Left lung (tissue), 10 donors: ENCODE data around the gene C20orf204. TPM values are rescaled to one million over a fixed set of nuclear protein-coding genes. Genes with fewer than 3 reads are reported as not detected.

ENCODE experiments used
- ATAC-seq: fragments of 200-7000 bp; cut with Tn5 transposase; one replicate; pipeline ENCODE4 v1.9.1; 2020; ENCODE audit warnings: moderate library complexity
- DNase-seq, 4 donors: peaks; one replicate each; pipeline ENCODE4 v3.0.0-alpha.2; 2013 to 2020
- H3K27ac ChIP-seq, 2 donors: fragments of 200-600 bp; sonication (generic) in 1 of 2; one replicate each; pipeline versions ENCODE4 v1.5.0 to v1.8.0; 2020 to 2021
- H3K27me3 ChIP-seq, 2 donors: fragments of 200-600 bp; sonication (generic) in 1 of 2; one replicate each; pipeline versions ENCODE4 v1.5.0 to v1.8.0; 2020 to 2021
- H3K36me3 ChIP-seq, 2 donors: fragments of 200-600 bp; sonication (generic) in 1 of 2; one replicate each; pipeline versions ENCODE4 v1.5.0 to v1.8.0; 2020 to 2021
- H3K4me1 ChIP-seq, 2 donors: fragments of 200-600 bp; one replicate each; pipeline ENCODE4 v1.8.0; 2021
- H3K4me3 ChIP-seq, 2 donors: fragments of 200-600 bp; sonication (generic) in 1 of 2; one replicate each; pipeline versions ENCODE4 v1.5.0 to v1.8.0; 2020 to 2021; ENCODE audit warnings: mild to moderate bottlenecking in 1 of 2
- H3K9me3 ChIP-seq, 2 donors: fragments of 200-600 bp; sonication (generic) in 1 of 2; one replicate each; pipeline versions ENCODE4 v1.5.0 to v1.8.0; 2020 to 2021
- CTCF ChIP-seq, 2 donors: fragments of 200-600 bp; sonication (generic) in 1 of 2; IDR thresholded peaks; one replicate each; pipeline versions ENCODE4 v1.5.0 to v1.8.0; 2021; ENCODE audit warnings: antibody characterized with exemption in 2 of 2
- intact Hi-C, 2 donors: fragments of 100-400 bp; cut with DNase I; formaldehyde crosslinking; loops; one replicate each; pipeline versions ENCODE4 v1.11.2 to v1.14.2; 2022
- polyA plus RNA-seq, 6 donors: library from polyadenylated mRNA; unstranded; fragments of 120-200 nt; gene quantifications; one replicate each; pipeline ENCODE4 v1.2.1, GENCODE V29; 2013; ENCODE audit not compliant: insufficient read length in 6 of 6
- total RNA-seq, 2 donors: library from RNA; stranded (reverse); fragmentation: NEBNext Ultra II Directional; extraction: Animal tissue kit (Norgen Biotek cat#: 25700); gene quantifications; one replicate each; pipeline ENCODE4 v1.2.1, GENCODE V29; 2021
- donor health status: DM: no; HTN: yes; CAD: no.
- donor health status: DM: no; HTN: no; CAD: no.

The C20orf204 gene
- total and polyA plus RNA-seq, 8 donors = 0.76 to 1.9 (median 1.2) TPM

GRCh38 chr20:64037199-64037497, 1.2 kb downstream of the C20orf204 start:
- Histone ChIP-seq H3K4me1 (peaks cover 18 to 47% of the 10 kb centered on the region in 2 donors), H3K9me3 (no peaks in the 10 kb centered on the region), H3K4me3 (no peak overlapping the region), H3K36me3 (peaks cover 0 to 35% of the 10 kb centered on the region in 2 donors), H3K27me3 (peaks cover 28 to 64% of the 10 kb centered on the region in 2 donors), H3K27ac (no peak overlapping the region)
- DNase-seq (no peak), ATAC-seq (no peak)
- intact Hi-C loops = no loop called here
- TF ChIP-seq CTCF (IDR thresholded peaks at IDR 0.05) = no peak

GRCh38 chr20:64037498-64038213, 1.7 kb downstream of the C20orf204 start:
- Histone ChIP-seq H3K4me3 (peak overlapping the region in 1 of 2 donors; percentile 53), H3K4me1 (peaks cover 21 to 50% of the 10 kb centered on the region in 2 donors), H3K36me3 (peaks cover 0 to 29% of the 10 kb centered on the region in 2 donors), H3K9me3 (no peaks in the 10 kb centered on the region), H3K27me3 (peaks cover 32 to 69% of the 10 kb centered on the region in 2 donors), H3K27ac (peak overlapping the region in 1 of 2 donors; percentile 76)
- DNase-seq (no peak), ATAC-seq (no peak)
- intact Hi-C loops = no loop called here
- TF ChIP-seq CTCF (IDR thresholded peaks at IDR 0.05) = no peak

GRCh38 chr20:64038224-64038564, 2.2 kb downstream of the C20orf204 start:
- H3K27me3 ChIP-seq = peaks cover 32 to 73% of the 10 kb centered on the region in 2 donors
- DNase-seq = no peak

GRCh38 chr20:64038565-64039292, 2.7 kb downstream of the C20orf204 start:
- peak; percentile 68 to 77 for TF ChIP-seq CTCF (IDR thresholded peaks at IDR 0.05)
- peaks cover 32 to 76% of the 10 kb centered on the region in 2 donors for H3K27me3 ChIP-seq
- no peaks in the 10 kb centered on the region for H3K9me3 ChIP-seq
- peaks cover 0 to 19% of the 10 kb centered on the region in 2 donors for H3K36me3 ChIP-seq
- H3K4me1 ChIP-seq = peaks cover 21 to 50% of the 10 kb centered on the region in 2 donors
- peak in 3 of 4 donors; percentile 77 to 96 (median 77) for DNase-seq
- ATAC-seq = peak; percentile 94
- H3K27ac ChIP-seq = peak overlapping the region; percentile 76 to 78
- H3K4me3 ChIP-seq = peak overlapping the region; percentile 38 to 53
- intact Hi-C loops = no loop called here

More at GRCh38 chr20:64038224-64038564, 2.2 kb downstream of the C20orf204 start:
- intact Hi-C loops = no loop called here
- Histone ChIP-seq H3K4me3 (peak overlapping the region; percentile 38 to 53), H3K9me3 (no peaks in the 10 kb centered on the region), H3K27ac (peak overlapping the region; percentile 76 to 78), H3K36me3 (peaks cover 0 to 24% of the 10 kb centered on the region in 2 donors), H3K4me1 (peaks cover 21 to 50% of the 10 kb centered on the region in 2 donors)
- peak; percentile 4 for ATAC-seq
- TF ChIP-seq CTCF (IDR thresholded peaks at IDR 0.05) = no peak
